Glomerular visceral epithelial cell (primary cell): Measurements from ENCODE around the gene SF3A2.
"Not testable (repeated sequence)": the region's sequence is repeated elsewhere in the genome, so short reads cannot be mapped to it uniquely, and the experiment has no call there.

Source experiments
- DNase-seq: peaks from one replicate; pipeline ENCODE4 v3.0.0-alpha.2; 2016; ENCODE audit errors: extremely low spot score

The SF3A2 gene, protein sequence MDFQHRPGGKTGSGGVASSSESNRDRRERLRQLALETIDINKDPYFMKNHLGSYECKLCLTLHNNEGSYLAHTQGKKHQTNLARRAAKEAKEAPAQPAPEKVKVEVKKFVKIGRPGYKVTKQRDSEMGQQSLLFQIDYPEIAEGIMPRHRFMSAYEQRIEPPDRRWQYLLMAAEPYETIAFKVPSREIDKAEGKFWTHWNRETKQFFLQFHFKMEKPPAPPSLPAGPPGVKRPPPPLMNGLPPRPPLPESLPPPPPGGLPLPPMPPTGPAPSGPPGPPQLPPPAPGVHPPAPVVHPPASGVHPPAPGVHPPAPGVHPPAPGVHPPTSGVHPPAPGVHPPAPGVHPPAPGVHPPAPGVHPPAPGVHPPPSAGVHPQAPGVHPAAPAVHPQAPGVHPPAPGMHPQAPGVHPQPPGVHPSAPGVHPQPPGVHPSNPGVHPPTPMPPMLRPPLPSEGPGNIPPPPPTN

DNA sequence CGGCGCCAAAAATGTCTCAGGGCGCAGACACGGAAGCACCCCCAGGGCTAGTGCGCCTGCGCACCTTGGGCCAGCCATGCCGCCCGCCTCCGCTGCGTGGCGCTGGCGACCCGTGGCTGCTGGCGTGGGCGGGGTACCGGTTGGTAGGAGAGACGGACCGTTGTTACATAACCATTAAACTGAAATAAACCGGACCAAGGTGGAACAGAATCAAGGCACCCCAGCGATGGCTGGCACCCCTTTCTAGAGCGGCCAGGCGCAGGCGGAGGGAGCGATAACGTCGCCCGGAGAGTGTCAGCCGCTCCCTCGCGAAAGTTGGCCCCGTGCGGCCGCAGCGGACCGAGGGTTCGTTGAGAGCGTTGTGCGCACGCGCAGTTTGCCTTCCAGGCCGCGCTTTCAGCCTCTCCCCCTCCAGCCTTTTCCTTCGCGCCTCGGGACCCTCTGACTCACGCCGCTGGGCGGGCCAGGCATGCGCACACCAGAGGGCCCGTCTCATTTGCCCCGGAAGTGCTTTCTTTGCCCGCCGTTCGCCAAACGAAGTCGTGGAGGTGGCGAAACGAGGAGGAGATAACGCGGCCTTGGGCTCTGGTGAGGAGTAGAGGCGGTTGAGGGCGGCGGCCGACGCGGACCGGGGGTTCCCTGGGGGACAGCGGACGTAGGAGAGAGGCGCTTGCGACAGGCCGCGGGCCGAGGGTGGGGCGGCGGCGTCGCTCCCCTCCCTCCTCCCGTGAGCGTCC lies at the start of gene SF3A2, which contains the start of gene PLEKHJ1:
TSS of gene SF3A2 (plus strand) at position 511 of the 737 bp plus-strand sequence. CDS start 6,595 bp downstream, outside the sequence.
TSS of gene PLEKHJ1 (minus strand) at position 16 of the 737 bp plus-strand sequence. CDS start 81 bp downstream, outside the sequence.
- peak; percentile 98 for DNase-seq

- no peak for DNase-seq
Observed at GRCh38 chr19:2187159-2187558, 49.5 kb upstream of the SF3A2 start.

GRCh38 chr19:2188708-2189385 lies 47.8 kb upstream of the SF3A2 start:
- no peak for DNase-seq

- no peak for DNase-seq
Observed at GRCh38 chr19:2189880-2190279, 46.7 kb upstream of the SF3A2 start.

GRCh38 chr19:2190848-2191455 lies 45.7 kb upstream of the SF3A2 start:
- DNase-seq: no peak

DNA sequence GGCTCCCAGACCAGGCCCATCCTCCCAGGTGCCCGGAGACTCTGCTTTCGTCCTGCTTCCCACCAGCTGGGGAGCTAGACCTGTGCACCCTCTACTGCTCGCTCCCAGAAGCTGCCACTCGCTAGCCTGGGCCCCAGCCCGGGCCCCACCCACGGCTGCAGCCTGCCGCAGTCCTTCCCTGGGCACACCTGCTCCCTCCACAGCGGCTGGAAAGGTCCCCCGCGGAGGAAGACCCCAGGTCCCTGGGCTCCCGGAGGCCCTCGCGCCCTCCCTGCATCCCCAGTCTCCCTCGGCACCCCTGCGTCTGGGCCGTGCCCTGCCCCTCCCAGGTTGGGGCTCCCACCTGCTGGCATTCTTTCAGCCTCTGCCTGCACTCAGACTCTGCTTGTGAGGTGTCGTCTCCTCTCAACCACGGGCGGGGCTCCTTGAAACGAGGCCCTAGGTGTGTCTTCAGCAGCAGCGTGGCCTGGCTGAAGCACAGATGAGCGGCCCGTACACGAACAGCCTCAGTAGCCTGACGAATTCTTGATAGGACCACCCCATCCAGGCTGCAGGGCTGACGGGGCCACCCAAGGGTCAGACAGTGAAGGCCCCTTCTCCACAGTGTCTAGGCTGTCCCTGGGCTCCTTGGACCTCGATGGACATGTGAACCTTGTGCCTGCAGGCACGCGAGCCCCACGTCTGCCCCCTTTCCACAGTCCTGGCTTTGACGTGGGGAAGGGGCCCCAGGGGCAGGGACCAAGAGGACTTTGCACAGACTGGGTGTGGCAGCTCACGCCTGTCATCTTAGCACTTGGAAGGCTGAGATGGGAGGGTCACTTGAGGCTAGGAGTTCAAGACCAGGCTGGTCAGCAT lies 44.9 kb upstream of the SF3A2 start:
- DNase-seq: no peak

DNA sequence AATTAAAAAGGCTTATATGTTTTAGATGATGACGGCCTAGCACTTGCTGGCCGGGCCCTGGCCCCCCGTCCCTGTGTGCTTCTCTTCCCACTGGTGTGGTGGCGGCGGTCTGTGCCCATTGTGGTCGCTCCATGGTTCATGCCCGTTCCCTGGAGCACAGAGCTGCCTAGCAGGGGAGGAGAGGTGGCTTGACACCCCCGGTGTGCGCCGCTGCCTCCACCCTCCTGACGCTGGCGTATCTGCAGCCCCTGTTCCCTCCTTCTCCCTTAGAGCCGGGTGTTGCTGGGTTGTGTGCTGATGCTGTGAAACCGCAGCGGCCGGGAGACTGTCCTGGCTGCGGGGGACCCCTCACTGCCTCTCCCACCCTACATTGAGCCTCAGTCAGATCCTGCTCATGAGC lies 43.8 kb upstream of the SF3A2 start:
- DNase-seq: no peak

GRCh38 chr19:2193807-2194206 lies 42.8 kb upstream of the SF3A2 start:
- DNase-seq: no peak

DNA sequence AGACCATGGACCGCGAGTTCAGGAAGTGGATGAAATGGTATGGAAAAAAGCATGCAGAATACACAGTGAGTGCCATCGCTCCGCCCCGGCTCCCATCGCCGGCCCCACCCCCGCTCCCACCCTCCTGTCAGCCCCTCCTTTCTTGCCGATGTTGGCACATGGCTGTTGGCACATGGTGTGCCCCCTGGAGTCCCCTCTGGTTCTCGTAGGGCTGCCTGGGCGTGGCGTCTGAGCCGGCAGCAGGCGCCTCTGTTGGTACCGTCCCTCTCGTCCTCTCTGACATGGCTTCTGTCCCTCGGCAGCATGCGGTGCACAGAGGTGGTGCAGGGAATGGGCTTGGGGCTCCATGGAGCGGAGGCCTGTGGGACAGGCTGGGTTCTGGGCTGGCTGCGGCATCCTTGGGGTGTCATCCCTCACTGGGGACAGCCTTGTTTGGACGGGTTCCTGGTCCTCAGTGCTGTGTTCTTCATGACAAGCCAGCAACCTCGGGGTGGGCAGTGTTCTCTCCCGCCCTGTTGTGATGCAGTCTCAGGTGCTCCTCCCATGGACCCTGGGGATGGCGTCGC lies 42.0 kb upstream of the SF3A2 start:
- DNase-seq: no peak

DNA sequence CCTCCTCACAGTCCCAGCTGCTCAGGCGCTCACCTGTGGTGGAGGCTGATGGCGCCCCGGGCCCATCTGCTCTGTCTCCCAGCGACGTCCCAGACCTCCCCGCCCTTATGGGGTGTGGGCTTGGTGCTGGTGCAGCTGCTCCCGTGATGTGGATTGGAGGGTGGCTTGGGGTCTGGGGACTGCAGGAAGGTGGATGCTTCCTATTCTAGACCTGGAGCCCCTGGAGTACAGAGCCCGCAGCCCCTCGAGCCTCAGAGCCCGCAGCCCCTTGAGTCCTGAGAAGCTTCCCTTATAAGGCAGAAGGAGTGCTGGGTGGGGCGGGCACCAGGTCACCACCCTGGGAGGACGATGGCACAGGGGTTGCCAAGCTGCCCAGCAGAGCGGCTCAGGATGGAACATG lies 41.3 kb upstream of the SF3A2 start:
- DNase-seq: no peak

- no peak for DNase-seq
Observed at GRCh38 chr19:2195914-2196313, 40.7 kb upstream of the SF3A2 start.

DNA sequence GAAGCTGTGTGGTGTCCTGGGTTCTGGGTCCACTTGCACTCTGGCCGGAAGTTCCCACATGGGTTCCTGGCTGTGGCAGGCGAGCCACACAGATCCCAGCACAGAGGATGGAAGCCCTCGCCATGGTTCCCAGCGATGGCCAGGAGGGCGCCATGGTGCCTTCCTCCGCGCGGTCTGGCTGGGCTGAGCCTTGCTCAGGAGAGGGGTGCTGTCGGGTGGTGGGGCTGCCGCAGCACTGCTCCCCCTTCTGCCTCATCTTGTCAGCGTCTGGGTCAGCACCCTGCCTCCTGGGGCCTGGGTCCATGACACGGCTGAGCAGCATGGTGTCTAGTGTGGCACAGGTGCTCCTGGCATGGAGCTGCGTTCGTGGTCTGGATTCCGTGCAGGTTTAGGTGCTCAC lies 39.4 kb upstream of the SF3A2 start:
- no peak for DNase-seq

- DNase-seq: no peak
Observed at GRCh38 chr19:2198317-2198716, 38.3 kb upstream of the SF3A2 start.

- DNase-seq: no peak
Observed at GRCh38 chr19:2199215-2199614, 37.4 kb upstream of the SF3A2 start.

DNA sequence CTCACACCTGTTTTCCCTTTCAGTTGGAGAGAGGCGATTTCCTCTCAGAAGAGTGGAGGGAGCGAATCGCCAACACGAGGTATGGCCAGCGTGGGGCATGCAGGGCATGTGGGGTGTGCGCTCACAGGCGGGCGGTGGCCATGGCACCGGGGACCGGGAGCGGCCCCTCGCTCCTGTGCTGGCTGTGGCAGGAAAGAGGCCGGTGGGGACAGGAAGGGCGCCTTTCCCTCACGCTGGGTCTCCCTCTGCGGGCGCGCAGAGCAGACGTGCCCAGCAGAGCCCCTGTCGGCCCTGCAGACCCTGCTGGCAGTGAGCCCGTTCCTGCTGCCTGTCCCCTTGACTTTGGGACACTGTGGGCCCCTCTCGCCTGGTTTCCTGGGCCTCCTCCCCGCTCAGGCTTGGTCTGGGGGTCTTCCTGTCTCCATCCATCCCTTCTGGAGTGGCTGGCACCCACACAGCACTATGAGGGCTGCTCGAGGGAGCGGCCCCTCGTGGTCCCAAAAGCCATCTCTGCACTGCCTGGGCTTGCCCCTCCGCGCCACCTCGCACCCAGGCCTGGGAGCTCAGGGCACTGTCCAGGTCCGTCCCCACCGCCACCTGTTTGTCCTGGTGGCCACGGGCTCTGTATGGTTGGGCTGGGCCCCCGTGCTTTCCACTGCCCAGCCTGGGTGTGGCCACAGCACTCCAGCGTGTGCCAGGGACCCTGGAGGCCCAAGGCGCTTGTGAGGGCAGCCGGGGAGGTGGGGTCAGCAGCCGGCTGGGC lies 36.6 kb upstream of the SF3A2 start:
- DNase-seq: no peak

GRCh38 chr19:2200624-2201294 lies 35.9 kb upstream of the SF3A2 start:
- not testable (repeated sequence) for DNase-seq

DNA sequence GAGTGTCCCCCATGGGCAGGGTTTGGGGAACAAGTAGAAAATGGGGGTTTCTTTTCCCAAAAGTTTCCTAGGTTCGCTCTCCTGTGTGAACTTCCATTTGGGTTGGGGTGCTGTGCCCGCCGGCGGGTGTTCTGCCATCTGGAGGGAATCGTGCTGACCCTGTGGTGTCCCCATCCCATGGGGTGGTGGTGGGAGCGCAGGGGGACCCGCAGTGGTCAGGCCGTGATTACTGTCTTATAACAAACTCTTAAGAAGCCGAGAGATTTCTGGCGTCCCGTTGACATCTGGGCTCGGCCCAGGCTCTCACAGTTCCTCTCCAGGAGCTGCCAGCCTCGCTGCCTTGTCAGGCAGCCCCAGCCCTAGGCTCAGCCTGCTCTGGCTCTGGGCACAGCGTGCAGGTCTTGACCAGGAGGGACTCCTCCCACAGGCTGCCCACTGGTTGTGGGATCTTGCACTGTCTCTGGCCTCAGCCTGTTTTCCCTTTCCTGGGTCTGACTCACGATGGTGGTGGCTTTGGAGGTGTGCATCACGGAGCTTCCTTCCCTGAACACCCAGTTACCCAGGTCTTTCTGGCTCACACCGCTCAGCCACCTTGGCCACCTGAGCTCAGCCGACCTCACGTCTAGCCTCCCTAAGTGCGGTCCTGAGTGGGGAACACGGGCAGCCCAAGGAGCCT lies 35.0 kb upstream of the SF3A2 start:
- no peak for DNase-seq

- no peak for DNase-seq
Observed at GRCh38 chr19:2202366-2202765, 34.3 kb upstream of the SF3A2 start.

DNA sequence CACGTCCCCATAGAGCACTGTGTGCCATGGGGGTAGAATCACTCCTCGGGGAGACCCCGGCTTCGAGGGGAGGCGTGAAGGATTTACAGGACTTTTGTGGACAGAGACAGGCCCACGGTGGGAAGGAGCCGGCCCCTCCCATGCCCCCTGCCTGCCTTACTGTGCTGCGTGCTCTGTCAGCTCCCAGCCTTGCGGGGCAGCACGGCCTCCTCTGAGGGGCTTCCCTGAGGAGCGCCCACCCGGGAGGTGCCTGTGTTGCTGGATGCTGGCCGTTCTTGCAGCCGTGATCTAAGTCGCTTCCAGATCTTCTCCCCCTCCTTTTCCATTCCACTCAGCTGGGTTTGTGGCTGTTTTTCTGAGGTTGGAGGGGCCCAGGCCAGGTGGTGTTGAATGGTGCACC lies 29.6 kb upstream of the SF3A2 start:
- DNase-seq: no peak
